IPS-NIHi7 (cell line): Measurements from ENCODE around the gene AOAH.

Experiments
- DNase-seq: peaks from one replicate; pipeline ENCODE4 v3.0.0; 2012; ENCODE audit warnings: mixed read lengths; ENCODE audit errors: extremely low spot score

AOAH gene

GRCh38 chr7:36547416-36547815 is 176.9 kb downstream of the AOAH start:
- DNase-seq = no peak

GRCh38 chr7:36546331-36546730 is 178.0 kb downstream of the AOAH start:
- DNase-seq = no peak

- no peak for DNase-seq
These were observed 179.0 kb downstream of the AOAH start for GRCh38 chr7:36545291-36545690.

- no peak for DNase-seq
These were observed 186.2 kb downstream of the AOAH start for GRCh38 chr7:36538126-36538525.

GRCh38 chr7:36535866-36536664 is 188.2 kb downstream of the AOAH start:
- DNase-seq = no peak

GRCh38 chr7:36533717-36534116 is 190.6 kb downstream of the AOAH start:
- no peak for DNase-seq

GRCh38 chr7:36532981-36533499 is 191.3 kb downstream of the AOAH start:
- no peak for DNase-seq

GRCh38 chr7:36531951-36532350 is 192.3 kb downstream of the AOAH start:
- DNase-seq = no peak

GRCh38 chr7:36530456-36530855 is 193.8 kb downstream of the AOAH start:
- DNase-seq = no peak

- DNase-seq = no peak
These were observed 196.8 kb downstream of the AOAH start for GRCh38 chr7:36527549-36527913.

- no peak for DNase-seq
These were observed 197.3 kb downstream of the AOAH start for GRCh38 chr7:36526863-36527548.

- DNase-seq = no peak
These were observed 200.8 kb downstream of the AOAH start for GRCh38 chr7:36523371-36524101.

GRCh38 chr7:36522453-36523007 is 201.8 kb downstream of the AOAH start:
- DNase-seq = no peak

- DNase-seq = no peak
These were observed 202.4 kb downstream of the AOAH start for GRCh38 chr7:36521911-36522310.

- no peak for DNase-seq
These were observed 203.2 kb downstream of the AOAH start for GRCh38 chr7:36521133-36521532.

- DNase-seq = no peak
These were observed 208.4 kb downstream of the AOAH start for GRCh38 chr7:36515847-36516246.

- no peak for DNase-seq
These were observed 209.7 kb downstream of the AOAH start for GRCh38 chr7:36514289-36515243.

- DNase-seq = no peak
These were observed 210.9 kb downstream of the AOAH start for GRCh38 chr7:36513393-36513792.

- no peak for DNase-seq
These were observed 211.7 kb downstream of the AOAH start for GRCh38 chr7:36512616-36513015.

- no peak for DNase-seq
These were observed 214.3 kb downstream of the AOAH start for GRCh38 chr7:36509962-36510361.
